ENCODE measurements around the gene CELF4. TPM values are rescaled to one million over a fixed set of nuclear protein-coding genes. Genes with fewer than 3 reads are reported as not detected.

The CELF4 gene
- total RNA-seq, 1 donor from 2014 or later = 2.3 TPM

DNA sequence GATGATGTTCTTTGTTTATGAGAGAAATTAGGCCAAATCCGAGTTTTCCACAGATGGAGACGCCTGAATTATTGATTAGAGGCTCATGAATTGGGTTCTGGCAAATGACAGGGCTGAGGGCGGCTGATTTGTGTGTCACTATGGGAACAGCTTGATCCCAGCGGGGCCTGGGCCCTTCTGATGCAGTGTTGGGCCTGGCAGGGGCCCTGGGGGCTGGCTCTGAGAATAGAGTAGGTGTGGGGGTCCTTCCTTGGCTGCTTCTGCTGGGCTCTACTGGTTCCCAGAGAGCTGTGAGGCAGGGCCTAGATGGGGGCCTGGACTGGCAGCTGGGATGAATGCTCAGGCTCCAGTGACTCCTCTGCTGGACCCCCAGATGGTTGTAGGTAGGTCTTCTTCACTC, 164.8 kb downstream of the CELF4 start:
- DNase-seq (ENCODE audit: low spot score in 2 of 2, unreplicated experiment in 2 of 2) = no peak
- H3K4me1 Mint-ChIP-seq = peaks cover 13% of the 10 kb centered on the region
- H3K4me3 Mint-ChIP-seq = no peak overlapping the region

DNA sequence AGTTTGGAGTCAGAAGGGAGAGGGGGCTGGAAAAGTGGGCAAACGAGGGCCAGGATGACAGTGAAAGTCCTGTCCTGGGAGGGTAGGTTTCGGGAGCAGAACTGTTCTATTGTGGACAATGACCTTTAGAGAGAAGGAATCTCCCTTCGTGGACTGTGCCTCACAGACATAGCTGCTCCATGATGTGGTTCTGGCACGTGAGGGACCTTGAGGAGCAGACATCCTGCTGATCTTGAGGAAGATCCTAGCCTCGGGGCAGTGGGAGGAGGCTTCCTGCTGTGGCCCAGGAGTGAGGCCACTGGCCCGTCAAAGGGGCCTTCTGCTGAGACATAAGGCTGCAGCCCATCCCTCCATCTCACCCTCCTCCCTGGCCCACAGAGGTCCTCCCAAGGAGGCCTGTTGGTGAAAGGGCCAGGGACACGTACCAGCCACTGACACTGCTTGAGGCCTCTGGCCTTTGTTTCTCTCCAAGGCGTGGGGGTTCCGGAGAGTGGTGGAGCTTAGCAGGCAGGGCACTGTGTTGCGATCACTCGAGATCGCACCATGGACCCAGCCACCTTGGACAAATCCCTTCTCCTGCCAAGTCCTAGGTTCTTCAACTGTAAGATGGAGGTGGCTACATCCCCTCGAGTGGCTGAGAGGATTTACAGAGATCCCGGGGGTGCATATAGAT, 167.2 kb downstream of the CELF4 start:
- no peak overlapping the region for H3K27ac Mint-ChIP-seq
- H3K9me3 Mint-ChIP-seq = no peaks in the 10 kb centered on the region
- DNase-seq (ENCODE audit: low spot score in 2 of 2, unreplicated experiment in 2 of 2) = no peak
- H3K4me3 Mint-ChIP-seq = no peak overlapping the region
- no peaks in the 10 kb centered on the region for H3K36me3 Mint-ChIP-seq
- peaks cover 16% of the 10 kb centered on the region for H3K27me3 Mint-ChIP-seq (ENCODE audit: low read depth)
- H3K4me1 Mint-ChIP-seq = peaks cover 19% of the 10 kb centered on the region
- TF ChIP-seq, protein P1, sequence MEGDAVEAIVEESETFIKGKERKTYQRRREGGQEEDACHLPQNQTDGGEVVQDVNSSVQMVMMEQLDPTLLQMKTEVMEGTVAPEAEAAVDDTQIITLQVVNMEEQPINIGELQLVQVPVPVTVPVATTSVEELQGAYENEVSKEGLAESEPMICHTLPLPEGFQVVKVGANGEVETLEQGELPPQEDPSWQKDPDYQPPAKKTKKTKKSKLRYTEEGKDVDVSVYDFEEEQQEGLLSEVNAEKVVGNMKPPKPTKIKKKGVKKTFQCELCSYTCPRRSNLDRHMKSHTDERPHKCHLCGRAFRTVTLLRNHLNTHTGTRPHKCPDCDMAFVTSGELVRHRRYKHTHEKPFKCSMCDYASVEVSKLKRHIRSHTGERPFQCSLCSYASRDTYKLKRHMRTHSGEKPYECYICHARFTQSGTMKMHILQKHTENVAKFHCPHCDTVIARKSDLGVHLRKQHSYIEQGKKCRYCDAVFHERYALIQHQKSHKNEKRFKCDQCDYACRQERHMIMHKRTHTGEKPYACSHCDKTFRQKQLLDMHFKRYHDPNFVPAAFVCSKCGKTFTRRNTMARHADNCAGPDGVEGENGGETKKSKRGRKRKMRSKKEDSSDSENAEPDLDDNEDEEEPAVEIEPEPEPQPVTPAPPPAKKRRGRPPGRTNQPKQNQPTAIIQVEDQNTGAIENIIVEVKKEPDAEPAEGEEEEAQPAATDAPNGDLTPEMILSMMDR (IDR thresholded peaks at IDR 0.05; ENCODE audit: unreplicated experiment) = no peak

More for the DNA sequence above, 164.8 kb downstream of the CELF4 start:
- Mint-ChIP-seq H3K27ac (no peak overlapping the region), H3K36me3 (no peaks in the 10 kb centered on the region), H3K9me3 (no peaks in the 10 kb centered on the region), H3K27me3 (ENCODE audit: low read depth) (peaks cover 5% of the 10 kb centered on the region)
- TF ChIP-seq, protein P1 (IDR thresholded peaks at IDR 0.05; ENCODE audit: unreplicated experiment) = no peak

DNA sequence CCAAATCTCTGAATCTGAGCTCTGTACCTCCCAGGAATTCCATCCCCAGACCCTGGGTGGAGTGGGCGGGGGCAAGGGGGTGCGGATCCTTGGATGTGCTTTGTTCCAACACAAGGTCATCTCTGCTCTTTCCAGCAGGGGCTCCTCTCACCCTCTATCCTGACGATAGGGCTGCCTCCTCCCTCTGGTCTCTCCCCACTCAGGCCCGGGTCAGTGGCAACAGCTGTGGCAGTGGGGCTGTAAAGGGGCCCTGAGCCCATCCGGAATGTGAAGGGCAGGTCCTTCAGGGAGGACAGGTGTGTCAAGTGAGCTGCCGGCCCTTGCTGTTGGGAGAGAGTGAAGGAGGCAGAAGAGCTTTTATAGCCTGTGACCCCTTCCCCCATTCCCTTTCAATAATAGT, 167.8 kb downstream of the CELF4 start:
- TF ChIP-seq, protein P1 (IDR thresholded peaks at IDR 0.05; ENCODE audit: unreplicated experiment) = no peak
- Mint-ChIP-seq H3K9me3 (no peaks in the 10 kb centered on the region), H3K27me3 (ENCODE audit: low read depth) (peaks cover 21% of the 10 kb centered on the region), H3K4me3 (no peak overlapping the region), H3K27ac (no peak overlapping the region), H3K36me3 (no peaks in the 10 kb centered on the region), H3K4me1 (peaks cover 15% of the 10 kb centered on the region)
- DNase-seq (ENCODE audit: low spot score in 2 of 2, unreplicated experiment in 2 of 2) = no peak

DNA sequence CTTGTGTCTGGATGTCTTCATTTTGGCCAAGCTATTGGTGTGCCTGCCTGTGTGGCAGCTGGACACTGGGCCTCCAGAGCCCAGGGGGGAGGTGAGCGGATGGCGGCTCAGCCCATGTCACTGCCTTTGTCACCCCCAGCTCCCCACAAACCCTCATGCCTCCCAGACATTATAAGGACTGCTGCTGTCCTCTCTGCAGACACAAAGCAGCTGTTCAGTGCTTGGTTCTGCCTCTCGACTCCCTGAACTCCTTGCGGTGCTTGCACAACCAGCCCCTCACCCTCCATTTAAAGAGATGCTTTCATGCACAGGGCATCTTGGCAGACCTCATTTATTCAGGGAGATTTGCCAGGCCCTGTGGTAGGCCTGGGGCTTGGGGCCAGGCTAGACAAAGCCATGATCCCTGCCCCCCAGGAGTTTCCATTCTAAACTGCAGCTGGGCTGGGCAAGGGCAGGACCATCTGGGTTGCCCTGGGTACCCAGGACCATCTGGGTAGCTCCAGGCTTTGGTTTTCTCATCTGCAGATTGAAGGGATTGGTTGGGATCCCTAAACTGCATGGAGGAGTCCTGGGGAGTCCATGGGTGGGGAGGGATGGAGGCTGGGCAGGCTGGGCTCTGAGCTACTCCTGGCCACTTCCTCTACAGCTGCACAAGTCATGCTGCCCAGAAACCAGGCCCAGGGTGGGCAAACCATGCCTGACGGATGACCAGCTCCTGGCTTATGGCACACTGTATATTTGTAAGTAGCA, 168.5 kb downstream of the CELF4 start:
- no peak for DNase-seq (ENCODE audit: low spot score in 2 of 2, unreplicated experiment in 2 of 2)
- Mint-ChIP-seq H3K27me3 (ENCODE audit: low read depth) (peaks cover 28% of the 10 kb centered on the region), H3K9me3 (no peaks in the 10 kb centered on the region), H3K36me3 (no peaks in the 10 kb centered on the region), H3K4me1 (peaks cover 9% of the 10 kb centered on the region), H3K4me3 (no peak overlapping the region), H3K27ac (no peak overlapping the region)
- TF ChIP-seq, protein P1 (IDR thresholded peaks at IDR 0.05; ENCODE audit: unreplicated experiment) = no peak

DNA sequence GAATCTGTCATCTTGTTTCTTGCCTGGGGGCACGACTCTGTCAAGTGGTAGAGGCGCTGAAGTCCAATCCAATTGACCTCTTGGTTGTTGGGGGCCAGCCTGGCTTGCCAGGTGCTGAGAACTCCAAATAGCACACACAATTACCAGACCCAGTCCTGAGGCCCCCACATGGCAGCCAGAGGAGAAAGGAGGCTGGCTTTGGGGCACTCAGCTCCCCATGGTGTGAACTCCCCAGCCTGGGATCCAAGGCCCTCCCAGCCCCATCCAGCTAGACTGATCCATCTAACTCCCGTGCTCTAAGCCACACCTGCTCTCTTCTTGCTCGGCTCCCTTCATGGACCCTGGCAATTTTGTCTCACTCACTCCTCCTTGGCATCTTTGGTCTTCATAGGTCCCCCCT, 170.0 kb downstream of the CELF4 start:
- H3K27ac Mint-ChIP-seq = no peak overlapping the region
- TF ChIP-seq, protein P1 (IDR thresholded peaks at IDR 0.05; ENCODE audit: unreplicated experiment) = no peak
- H3K27me3 Mint-ChIP-seq (ENCODE audit: low read depth) = peaks cover 37% of the 10 kb centered on the region
- H3K9me3 Mint-ChIP-seq = no peaks in the 10 kb centered on the region
- no peak for DNase-seq (ENCODE audit: low spot score in 2 of 2, unreplicated experiment in 2 of 2)
- H3K4me1 Mint-ChIP-seq = peaks cover 9% of the 10 kb centered on the region
- no peak overlapping the region for H3K4me3 Mint-ChIP-seq
- H3K36me3 Mint-ChIP-seq = no peaks in the 10 kb centered on the region

Measured in mesothelial cell of epicardium (in vitro differentiated cells).